HTERT RPE-1 (cell line): ENCODE results near the gene RBBP8NL.

Experiments
- in situ Hi-C: fragments of 300-500 bp; cut with MboI; formaldehyde crosslinking; loops from 4 replicates; pipeline ENCODE4 v1.14.3; 2020; ENCODE audit warnings: low sequenced_read_pairs

Gene RBBP8NL

GRCh38 chr20:62393830-62394229 is 33.5 kb downstream of the RBBP8NL start:
- in situ Hi-C loops = no loop called here

DNA sequence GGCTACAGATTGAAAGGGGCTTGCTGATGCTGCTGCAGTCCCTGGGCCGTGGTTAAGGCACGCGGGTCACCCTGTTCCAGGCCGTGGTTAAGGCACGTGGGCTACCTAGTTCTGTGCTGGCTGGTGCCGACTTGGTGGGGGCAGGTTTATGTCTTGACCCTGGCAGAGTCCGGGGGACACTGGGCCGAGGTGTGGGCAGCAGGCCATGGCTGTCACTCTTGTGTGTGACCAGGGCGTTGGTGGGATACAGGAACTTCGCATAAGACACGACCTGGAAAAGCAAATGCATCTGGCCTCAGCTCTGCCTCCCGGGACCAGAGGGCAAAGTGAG is 34.0 kb downstream of the RBBP8NL start:
- in situ Hi-C loops = no loop called here

GRCh38 chr20:62392621-62393334 is 34.6 kb downstream of the RBBP8NL start:
- in situ Hi-C loops = no loop called here

- in situ Hi-C loops = no loop called here
These were observed 35.3 kb downstream of the RBBP8NL start for GRCh38 chr20:62392077-62392418.

DNA sequence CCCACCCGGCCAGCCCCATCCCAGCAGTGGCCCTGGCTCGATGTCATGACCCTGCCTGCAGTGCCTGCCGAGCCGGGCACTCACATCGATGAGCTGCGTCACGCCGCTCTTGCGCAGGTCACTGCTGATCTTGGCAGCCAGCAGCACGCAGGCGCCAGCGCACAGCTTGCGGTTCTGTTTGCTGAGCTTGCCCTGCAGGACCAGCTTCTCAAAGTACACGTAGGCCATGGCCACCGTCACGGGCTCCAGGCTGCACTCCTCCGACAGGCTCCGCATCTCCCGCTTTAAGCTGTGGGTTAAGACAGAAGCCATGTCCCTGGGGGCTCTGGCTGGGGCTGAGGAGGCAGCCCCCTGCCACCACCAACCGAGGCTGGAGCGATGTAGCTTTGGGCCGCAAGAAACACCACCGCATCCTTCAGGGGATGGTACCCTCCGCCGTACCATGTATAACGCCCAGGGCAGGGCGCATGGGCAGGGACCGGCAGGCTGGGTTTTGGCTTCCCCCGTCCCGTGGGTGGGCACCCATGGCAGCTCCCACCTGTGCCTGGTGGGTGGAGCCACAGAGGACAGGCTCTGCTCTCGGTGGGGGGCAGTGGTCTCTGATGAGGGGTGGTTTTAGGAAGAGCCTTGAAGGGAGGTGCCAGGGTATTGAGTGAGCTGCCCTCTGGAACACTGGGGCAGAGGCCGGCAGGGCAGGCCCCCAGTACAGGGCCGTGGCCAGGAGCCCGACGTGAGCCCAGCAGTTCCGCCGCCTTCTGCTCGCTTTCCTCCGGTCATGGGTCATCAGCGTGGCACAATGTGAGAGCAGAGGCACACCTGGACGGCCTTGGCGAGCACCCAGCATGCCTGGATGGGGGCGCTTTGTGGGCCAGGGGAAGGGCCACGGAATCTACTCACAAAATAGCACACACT is 35.9 kb downstream of the RBBP8NL start:
- in situ Hi-C loops = no loop called here

DNA sequence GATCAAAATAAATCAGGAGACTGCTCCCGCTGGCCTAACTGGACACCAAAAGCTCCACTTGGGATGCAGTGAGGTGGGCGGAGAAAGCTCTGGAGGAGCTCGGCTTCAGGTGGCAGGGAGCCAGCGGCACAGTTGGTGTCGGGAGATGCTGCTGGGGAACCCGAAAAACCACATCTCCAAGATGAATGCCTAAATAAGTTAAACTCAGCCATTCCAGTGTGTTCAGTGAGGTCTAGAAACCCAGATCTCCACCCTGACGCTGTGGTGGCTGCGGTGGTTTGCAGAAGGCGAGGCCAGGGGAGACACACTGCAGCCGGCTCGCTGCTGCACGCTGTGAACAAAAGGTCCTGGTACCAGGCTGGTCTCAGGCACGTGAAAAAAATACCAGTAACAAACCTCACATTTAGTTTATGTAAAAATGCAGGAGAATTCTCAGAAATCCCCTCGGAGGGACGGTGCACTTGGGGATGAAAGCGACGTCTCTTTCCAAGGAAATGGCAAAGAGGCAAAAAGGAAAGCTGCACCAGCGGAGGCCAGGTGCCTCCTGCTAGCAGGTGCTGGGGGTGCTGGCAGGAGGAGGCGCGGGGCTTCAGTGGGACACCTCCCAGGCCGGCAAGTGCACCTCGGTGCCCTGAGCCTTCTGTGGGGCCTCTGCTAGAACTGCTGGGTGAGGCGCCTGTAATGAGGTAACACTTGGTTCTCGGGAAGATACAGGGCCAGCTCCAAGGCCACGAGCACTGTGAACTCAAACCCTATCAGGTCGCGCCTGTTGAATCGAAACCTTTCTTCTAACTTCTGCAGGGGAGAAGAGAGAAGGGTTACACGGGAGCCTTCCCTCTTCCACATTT is 36.8 kb downstream of the RBBP8NL start:
- in situ Hi-C loops = no loop called here

GRCh38 chr20:62389601-62390087 is 37.7 kb downstream of the RBBP8NL start:
- in situ Hi-C loops = no loop called here

DNA sequence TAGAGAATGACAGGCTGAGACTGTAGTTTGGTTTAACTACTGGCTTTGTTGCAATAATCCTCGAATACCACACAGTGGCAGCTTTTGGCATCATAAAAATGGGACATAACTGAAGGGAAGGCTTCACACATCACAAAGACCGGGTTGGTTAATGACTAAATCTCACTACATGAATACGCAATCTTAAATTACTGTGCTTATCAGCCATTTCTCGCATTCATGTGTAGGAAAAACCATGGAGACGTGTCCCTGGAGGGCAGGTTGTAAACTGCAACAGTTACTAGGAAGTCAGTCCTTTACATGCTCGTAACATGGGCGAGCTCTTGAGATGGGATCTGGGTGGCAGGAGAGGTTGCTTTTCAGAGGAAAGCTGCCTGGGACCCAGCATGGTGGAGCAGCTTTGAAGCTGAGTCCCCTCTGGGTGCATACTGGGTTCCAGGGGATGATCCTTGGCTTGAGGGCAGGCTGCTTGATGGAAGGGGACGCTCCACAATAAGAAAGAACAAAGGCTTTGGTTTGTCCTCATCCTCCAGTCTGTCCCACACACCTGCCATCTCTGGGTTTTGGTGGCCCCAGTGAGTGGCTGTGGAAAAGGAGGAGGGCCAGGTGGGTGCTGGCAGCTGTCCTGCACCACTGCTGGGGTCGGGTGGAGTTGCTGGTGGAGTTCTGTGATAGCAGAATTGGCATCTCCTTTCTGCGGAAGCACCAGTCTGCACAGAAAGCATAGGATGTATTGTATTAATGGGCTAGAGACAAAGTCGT is 38.3 kb downstream of the RBBP8NL start:
- in situ Hi-C loops = no loop called here

DNA sequence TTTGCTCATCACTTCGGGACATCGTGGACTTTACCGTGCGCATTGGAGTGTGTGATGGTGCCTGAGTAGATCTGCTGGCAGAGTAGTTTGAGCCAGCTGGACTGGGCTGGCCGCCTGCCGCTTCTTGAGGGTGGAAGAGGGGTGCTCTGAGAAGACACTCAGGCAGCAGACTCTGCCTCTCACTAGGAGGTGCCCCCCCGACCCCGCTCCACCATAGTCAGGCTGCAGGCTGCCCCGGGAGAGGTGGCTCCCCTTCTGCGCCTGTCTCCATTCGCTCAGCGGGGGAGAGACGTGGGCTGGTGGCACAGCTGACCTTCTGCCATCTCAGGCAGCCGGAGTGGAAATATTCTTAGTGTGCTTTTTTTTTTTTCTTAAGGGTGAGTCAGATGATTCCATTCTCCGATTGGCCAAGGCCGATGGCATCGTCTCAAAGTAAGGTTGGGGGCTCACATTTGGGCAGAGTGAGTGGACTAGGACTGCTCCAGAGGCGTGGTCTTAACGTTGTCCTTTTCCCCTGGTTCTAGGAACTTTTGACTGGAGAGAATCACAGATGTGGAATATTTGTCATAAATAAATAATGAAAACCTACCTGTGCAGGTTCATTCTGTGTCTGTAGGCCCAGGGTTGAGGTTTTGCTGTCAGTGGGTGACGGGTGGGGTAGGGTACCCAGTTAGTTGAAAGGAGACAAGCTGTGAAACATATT is 39.3 kb downstream of the RBBP8NL start:
- in situ Hi-C loops = no loop called here

- in situ Hi-C loops = no loop called here
These were observed 40.0 kb downstream of the RBBP8NL start for GRCh38 chr20:62387219-62387913.

DNA sequence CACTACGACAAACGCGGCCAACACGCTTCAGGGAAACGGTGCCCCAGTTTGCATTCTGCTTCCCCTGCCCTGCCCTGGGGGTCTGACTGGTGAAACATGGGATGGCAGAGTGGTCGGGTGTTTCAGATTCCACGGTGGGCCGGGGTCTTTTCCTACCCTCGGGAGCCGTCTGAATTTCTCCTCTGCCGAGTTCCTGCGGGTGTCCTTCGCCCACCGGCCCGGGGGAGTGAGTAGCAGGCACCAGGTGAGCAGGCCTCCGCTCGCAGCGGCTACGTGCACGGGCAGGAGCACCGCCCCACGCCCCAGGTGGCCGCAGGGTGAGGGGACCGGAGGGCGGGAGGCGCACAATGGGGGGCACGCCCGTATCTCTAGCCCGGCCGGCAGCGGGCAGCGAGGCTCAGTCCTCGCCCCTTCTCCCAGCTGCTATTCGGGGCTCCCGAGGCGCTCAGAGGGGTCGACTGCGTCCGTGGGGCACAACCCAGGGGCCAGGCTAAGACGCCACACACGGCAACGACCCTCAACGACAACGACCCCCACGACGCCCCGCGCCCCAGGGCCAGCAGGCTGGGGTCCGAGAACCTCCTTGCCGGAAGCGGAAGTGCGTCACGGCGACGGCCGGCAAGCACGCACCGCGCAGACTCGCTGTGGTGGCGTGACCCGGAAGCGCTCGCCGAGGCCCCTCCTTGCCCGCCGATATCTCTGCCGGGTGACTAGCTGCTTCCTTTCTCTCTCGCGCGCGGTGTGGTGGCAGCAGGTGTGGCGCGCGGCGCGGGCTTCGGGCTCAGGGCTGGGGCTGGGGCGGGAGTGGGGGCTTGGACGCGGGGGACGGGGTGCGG is 40.7 kb downstream of the RBBP8NL start, which contains the start of gene RPS21:
Gene RPS21, plus strand, starts transcription at position 721 of the 836 bp plus-strand sequence. CDS start 236 bp downstream, outside the sequence.
- in situ Hi-C loops = no loop called here

GRCh38 chr20:62382306-62383198 is 44.8 kb downstream of the RBBP8NL start:
- in situ Hi-C loops = no loop called here

- in situ Hi-C loops = no loop called here
These were observed 45.5 kb downstream of the RBBP8NL start for GRCh38 chr20:62381842-62382241.

DNA sequence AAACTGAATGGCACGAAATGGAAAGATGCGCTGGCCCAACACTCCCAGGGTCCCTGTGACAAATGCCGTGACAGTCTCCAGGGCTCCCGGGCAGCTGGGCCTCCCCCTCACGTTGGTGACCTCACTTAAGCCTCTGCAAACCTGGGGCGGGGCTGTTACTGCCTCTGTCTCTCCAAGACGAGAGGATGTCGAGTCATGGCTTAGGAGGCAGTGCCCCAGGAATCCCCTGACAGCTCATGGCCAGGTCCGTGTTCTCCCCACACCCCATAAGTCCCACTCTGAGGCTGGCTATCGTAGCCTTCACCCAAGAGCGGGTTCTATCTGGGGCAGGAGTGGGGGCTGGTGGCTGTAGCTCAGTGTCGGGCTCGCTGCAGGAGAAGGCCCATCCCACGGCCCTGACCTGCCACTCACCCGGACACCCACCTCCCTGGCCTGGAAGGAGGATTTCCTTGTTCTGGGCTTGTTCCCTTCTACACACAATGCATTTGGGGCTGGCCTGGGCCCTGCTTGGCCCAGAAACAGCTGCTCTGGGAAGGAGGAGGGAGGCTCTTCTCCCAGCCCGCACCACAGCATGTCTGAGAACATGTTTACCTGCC is 46.0 kb downstream of the RBBP8NL start:
- in situ Hi-C loops = no loop called here

GRCh38 chr20:62378215-62378614 is 49.1 kb downstream of the RBBP8NL start:
- in situ Hi-C loops = no loop called here

GRCh38 chr20:62377615-62378178 is 49.6 kb downstream of the RBBP8NL start:
- in situ Hi-C loops = no loop called here

DNA sequence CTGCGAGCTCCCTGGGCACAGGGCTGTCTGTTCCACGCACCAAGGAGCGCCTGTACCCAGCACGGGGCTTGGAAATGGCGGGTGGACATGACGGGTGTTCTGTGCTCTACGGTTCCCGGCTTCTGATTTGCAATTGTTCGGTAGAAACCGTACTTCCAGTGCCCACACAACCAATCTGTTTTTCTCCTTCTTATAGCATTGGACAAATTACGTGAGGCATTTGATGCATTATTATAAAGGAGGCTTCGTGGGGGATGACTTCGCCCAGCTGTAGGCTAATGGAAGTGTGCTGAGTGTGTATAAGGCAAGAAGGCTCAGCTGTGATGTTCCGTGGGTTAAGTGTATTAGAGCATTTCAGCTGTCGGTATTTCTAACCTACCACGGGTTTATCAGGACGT is 50.3 kb downstream of the RBBP8NL start:
- in situ Hi-C loops = no loop called here
